ENCODE results near the gene RAPGEF1.
A peak's percentile ranks its signal among the peaks of the same experiment; 100 is the strongest.

Gene RAPGEF1

DNA sequence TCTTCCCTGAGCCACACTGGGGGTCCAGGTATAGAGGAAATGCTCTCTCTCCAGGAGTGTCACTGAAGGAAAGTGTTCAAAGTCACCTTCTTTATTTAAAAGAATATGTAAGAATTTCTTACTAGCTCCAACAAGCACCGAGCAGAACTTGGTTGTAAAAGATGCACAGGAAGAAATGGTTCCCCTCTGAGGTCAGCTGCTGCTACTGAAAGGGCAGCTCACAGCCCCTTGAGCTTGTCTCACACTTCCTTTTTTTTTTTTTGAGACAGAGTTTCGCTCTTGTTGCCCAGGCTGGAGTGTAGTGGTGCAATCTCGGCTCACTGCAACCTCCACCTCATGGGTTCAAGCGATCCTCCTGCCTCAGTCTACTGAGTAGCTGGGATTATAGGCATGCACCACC lies 117.4 kb downstream of the RAPGEF1 start:
- no peak for DNase-seq

DNA sequence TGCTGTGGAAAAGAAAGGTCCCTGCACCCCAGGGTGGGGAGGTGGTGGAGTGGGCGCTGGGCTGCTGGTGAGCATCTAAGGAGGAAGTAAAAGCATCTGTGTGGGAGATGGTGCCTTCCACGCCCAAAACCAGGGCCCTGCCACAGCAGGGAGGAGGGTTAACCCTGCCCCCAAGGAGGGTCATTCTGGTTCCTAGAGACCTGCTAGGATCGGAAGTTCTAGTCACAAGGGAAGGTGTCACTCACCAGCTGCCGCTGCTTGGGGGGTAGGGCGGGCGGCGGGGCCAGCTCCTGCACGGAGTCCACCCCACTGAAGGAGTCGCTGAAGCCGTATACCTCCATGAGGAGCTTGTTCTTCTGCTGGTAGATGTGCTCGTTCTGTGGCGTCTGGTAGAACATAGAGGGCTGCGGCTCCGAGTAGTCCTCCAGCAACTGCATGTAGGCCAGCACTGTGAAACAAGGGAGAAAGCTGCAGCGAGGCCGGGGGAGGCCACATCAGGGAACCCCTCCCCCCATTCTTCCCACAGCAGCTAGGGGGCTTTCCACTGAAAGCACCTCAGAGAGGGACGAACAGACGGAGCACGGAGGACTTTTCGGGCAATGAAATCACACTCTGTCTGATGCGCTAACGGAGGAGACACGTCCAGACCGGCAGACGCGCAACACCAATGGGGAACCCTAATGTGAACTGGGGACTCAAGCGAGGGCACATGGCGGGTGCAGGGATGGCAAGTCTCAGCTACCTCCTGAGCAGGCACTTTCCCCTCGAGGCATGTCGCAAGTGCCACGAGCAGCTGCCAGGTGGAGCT lies 118.1 kb downstream of the RAPGEF1 start:
- peak in 1 of 5 experiments; percentile 35 for DNase-seq

DNA sequence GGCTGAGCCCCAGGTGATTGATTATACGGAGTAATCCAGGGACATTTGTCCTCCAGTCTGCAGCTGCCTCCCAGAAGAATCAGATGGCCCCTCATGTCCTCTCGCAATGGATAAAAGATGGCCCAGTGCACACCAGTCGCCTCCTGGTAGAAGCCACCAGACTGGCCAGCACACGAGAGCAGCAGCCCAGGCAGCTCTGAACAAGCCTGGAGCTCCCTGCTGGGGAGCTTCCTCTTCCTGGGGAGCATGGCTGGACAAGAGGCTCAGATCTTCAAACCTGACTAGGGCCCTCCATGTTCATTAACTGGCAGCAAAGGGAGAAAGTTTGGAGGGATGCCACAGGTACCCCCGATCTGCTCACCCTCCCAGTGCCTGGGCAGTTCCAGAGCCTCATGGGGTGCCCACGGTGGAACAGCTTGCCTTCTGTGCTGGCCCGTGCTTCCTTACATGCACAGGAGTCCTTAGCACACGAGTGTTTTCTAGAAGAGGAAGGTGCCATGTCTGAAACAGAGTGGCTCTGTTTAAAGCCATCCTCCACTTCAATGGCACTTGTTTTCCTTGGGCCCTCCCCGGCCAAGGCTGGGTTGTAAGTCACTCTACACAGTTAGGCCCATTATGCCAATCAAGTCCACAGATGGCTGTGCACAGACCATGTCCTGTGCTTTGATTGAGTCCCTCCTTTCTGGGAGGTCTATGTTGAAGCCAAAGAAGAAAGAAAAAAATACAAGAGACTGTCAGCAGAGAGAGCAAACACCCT lies 118.9 kb downstream of the RAPGEF1 start:
- DNase-seq: no peak

DNA sequence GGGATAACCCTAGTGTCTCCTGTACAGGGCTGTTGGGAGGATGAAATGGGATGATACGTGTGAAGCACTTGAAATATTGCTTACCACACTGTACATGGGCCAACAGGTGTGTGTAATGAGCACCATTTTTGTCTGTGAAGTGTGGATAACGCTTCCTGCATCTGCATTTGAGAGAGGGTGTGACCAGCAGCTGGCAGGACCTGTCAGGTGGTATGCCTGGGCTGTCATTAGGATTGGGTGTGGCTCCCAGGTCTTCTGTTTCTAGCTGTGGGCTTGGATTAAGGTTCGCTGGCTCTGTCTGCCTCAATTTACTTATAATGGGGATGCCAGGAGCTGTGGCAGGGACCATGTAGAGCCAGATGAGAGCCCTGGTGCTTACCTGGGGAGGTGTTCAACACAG lies 120.2 kb downstream of the RAPGEF1 start:
- no peak for DNase-seq

DNA sequence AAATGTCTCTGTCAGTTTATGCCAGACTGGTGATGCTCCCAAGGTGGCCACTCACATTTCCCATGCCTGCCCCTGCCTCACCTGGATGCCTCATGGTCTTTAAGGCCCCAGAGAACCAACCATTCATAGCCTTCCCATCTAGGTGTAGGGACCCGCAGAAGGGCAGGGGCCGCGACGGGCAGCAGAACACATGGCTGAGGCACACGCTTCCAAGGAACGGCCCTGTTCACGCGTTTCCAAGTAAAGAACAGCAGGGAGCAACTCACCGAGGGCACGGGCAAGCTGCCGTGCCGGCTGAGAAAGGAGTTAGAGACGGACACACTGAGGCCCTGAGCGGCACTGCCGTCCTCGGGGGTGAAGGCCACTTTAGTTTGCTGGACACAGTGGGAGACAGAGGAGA lies 121.1 kb downstream of the RAPGEF1 start:
- DNase-seq: no peak

DNA sequence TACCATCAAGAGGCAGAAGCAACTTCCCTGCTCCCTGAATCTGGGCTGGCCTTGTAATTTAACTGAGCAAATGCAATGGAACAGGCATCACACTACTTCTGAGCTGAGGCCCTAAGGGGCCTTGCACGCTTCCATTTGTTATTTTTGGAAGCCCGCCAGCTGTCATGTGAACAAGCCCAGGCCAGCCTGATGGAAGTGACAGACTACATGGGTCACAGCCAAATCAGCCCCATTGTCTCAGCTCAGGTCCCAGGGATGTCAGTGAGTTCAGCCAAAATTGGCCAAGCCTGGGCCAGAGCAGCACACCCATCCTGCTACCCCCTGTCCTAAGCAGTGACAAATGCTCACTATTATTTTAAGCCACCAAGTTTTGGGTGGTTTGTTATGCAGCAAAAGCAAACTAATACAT lies 121.8 kb downstream of the RAPGEF1 start:
- no peak for DNase-seq

DNA sequence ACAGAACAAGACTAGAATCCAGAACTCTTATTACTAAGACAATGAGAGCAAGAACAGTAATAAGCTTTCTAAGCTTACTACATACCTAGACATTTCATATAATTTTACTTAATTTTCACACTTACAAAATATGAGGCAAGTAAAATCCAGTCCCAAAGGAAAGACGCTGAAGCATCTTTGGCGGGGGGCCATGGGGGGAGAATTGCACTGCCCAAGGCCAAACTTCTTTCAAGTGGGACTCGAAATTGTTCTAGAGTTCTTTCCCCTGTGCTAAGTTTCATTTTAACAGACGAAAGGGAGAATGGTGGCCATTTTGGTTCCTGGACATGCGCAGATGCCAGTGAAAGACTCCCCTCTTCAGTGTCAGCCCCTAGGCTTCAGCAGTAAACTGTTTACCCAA lies 122.3 kb downstream of the RAPGEF1 start:
- no peak for DNase-seq

DNA sequence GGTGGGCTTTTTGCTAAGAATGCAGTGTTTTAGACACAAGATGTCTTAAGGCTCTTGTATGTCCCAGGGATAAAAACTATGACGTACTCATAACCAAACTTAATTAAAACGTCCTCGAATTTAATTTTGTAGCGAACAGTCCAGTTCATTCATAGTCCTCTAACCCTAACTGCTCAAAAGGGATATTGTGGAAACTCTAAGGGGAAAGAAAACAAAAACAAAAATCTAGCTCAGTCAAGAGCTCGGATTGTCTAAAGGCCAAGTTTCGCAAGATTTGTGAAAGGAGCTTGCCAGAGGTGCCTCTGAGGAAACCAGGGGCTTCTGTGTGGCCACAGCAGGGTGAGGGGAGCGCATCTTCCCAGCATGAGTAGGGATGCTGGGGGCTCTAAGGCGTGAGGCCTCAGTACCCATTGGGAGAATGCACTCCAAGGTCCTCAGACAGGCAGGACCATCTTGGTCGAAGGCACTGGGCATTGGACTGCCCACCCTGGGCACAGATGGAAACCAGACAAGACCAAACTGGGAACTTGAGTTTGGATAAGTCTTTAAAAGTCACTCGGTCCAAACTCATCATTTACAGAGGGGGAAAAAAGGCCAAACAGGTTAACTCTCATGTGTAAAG lies 122.8 kb downstream of the RAPGEF1 start:
- DNase-seq: no peak

DNA sequence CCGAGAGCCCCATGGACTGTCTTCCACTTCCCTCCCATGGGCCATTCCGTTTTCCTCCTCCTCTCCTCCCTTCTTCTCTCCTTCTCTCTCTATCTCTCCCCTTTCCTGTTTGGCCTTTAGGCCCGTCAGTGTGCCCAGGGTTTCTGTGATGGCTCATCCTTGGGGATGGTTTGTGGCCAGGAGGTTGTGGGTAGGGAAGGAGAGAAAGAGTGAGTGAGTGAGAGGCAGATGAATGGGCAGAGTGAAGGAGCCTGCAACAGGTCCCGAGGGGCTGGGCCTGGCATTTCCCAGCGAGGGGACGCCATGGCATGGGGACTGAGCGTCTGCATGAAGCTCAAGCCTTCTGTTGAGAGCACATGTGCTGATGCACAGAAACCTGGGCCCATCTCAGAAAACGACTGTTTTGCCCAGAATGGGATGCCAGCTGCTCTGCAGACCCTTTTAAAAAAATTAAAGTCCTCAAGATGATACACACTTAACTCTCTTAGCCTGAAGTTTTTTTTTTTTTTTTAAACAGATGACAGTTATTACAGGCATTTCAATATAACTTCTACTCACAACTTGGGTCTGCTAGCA lies 125.4 kb downstream of the RAPGEF1 start:
- no peak for DNase-seq

DNA sequence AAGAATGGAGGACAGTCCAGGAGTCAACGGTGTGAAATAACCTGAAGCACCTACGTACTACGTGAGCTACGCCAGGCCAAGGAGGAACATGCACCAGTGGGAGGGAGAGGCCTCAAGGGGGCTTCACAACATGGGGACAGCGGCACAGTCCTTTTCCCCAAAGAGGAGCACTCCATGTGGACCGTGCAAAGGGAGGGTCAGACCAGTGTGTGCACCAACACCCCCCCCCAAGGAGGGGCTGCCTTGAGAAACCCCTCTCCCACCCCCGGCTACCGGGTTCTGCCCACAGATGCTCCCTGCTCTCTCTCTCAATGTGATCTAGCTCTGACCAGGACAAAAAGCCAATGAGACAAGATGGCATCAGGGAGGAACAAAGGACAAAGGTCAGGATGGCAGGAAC lies 126.0 kb downstream of the RAPGEF1 start:
- DNase-seq: no peak

DNA sequence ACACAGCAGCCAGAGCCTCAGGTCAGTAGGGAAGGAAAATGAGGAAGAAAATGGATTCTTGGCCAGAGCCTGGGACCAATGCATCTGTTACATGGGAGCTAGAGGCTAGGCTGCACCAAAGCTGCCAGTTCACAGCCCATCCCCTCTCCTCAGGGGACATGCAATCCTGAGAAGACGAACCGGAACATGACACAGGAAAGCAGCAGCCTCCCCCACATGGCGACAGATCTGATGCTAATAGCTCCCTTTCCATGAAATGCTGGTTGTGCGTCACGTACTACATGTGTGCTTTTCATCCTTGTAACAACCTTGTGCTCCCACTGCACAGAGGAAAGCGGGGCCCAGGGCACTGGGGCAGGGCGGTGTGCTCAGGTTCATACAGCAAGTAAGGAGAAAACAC lies 127.0 kb downstream of the RAPGEF1 start:
- DNase-seq: no peak

DNA sequence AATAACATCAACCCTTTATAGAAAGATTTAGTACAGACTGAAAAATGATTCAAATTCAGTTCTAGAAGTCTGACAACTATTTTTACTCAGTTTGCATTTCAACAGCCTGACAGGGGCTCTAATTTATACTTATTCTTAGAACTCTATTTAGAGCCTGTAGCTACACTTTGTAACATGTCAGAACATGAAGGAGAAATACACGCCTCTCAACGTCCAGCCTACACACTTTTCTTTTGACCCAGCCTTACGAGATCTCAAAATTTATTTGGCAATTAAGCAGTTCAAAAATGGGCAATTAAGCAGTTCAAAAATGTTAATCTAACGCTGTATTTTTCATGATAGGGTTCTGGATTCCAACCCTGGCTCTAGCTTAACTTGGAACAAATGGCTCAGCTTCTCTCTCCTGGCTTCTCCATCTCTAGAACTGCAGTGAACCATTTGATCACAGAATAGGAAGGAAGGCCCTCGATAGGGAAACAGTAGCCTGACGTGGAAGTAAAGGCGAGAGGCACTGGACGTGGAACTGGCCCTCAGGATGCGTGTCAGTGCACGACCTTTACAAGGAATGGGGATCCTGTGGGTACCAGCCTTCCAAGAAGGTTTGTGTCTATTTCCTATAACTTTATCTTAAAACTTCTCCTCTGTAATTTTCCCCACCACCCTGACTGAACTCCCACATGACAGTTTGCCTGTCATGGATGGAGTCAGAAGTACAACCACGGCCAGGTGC lies 128.1 kb downstream of the RAPGEF1 start:
- DNase-seq: no peak

DNA sequence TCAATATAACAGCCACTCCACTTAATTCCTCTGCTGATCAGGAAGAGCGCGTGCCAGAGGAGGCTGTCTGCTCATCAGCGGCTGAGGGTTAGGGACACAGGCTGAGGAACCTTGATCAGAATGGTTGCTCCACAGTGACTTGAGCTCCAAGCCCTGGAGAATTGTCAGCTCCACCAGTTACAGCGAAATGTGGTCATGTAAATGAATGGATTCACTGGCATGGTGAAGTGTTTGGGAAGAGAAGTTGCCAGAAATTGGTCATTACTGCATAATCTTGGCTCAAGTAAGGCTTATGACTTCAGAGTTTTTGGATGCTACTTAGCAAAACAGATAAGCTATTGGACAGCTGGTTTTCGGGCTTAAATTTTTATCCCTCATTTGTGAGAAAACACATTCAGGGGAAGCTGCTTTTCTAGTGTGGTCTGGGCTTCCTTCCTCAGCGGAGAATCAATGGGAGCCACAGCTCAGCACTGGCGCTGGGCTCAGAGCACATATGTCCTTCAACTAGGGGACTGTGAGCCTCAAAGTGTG lies 129.6 kb downstream of the RAPGEF1 start:
- DNase-seq: no peak

DNA sequence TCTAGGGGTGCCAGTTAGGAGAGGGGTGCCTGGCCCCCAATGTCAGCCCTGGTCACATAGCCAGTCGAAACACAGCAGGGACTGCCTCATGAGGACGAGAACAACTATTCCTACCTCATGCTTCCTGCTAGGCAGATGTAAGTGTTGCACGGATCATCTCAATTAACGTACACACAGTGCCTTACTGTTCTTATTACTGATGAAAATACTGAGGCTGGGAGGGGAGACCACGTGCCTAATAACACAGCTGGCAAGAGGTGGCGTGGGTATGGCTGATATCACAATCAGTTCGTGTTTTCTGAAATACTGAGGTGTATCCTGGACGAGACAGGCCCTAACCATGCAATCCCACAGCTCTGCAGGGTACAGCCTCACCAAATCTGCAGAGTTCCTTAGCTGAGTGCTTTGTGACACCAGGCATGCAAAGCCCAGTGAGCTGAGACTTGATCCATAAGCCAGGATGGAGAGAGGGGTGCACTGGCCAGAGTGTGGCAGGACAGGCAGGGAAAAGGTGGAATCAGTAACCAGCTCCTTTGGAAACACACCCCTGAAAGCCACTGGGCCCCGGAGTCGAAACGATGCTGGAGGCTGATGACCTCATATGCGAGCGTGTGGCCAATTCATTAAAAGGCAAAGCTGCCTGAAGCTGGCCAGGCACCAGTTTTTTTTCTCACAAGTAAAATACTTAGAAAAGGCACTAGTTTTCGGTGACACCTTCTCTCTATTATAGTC lies 130.6 kb downstream of the RAPGEF1 start:
- no peak for DNase-seq

DNA sequence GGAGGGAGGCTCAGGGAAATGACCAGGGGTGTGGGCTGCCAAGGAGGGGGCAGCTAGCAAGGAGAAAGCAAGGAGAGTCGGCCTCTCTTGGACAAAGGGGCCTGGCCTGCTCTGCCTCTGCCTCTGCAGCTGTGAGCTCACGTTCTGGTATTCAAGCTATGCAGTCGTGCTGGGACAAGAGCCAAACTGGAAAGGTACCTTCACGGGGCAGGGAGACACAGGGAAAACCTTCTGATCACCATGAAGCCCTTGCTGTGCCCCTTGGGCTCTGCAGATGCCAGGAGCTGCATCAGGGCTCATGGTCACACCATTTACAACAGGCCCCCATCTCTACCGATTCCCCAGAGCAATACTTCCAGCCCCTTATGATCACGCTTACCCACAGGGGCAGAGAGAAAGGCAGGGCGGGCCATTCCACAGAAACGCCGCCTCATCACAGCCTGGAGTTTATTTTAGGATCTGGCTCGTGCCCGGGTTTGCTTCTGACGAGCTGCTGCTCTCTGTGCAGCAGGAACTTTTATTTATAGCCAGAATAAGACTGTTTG lies 131.3 kb downstream of the RAPGEF1 start:
- DNase-seq: no peak

DNA sequence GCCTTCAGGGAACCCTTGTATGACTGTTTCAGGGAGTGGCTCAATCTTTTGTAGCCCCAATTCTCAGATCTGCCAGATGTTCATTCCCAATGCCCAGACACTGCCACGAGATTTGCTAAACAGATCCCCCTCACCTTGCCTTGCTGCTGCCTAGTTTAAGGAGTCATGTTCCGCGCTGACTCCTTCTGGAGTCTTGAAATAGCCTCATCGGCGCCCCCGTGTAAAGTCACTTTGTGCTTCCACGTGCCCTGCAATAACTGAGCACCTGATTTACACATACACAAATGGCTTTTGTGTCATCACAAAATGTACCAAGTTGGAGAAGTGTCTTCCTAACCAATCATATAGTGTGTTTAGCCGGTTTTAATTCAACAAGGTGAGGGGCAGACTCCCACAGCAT lies 132.3 kb downstream of the RAPGEF1 start:
- no peak for DNase-seq

DNA sequence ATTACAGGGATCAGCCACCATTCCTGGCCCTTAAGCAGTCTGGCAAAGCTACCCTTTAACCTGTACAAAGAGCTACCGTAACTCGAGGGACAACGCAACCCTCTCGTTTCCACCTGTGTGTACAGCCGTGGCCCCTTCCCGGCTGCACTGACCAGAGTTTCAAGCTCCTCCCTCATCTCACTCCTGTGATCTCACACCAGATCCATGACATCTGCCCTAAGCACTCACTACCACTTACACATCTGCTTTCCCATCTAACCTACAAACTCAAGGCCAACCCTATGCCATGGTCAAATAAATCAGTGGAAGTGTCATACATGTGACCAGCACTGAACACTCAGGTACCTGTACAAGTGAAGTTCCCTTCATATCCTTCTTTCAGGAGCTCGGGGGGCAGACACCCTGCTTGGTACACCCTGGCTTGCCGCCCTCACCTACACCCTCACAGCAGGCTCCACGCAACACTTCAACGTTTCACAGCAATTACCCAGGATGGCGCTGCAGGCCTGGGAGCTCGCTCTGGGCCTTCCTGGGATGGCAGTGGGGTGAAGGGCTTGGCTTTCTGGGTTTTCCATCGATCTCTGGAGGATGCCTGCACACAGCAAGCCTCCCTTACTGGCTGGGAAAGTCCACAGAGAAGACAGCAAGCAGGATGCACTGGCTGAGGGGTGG lies 132.8 kb downstream of the RAPGEF1 start:
- DNase-seq: no peak

DNA sequence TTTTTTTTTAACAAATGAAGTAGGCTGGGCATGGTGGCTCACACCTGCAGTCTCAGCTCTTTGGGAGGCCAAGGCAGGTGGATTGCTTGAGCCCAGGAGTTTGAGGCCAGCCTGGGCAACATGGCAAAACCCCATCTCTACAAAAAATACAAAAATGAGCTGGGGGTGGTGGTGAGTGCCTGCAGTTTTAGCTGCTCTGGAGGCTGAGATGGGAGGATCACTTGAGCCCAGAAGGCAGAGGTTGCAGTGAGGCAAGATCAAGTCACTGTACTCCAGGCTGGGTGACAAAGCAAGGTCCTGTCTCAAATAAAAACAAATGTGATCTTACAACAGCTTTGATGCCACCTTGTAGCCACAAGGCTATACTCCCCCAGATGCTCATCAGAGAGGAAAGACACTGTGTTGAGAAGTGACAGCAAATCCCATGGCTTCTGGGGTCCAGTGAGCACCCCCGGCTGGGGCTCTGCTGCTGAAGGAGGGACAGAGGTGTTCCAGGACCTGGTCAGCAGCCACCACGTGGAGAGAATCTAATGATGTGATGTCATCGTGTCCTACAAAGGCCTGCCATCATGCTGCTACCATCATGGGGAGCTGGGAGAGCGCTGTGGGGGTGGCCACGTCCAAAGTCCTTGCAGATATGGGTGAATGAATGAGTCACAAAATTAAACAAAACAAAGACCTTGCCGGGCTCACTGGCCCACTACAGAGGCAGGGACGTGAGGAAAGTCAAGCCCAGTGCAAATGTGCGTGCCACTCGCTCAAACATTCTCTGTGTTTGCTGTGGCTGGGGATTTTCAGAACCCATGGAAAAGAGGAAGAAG lies 133.9 kb downstream of the RAPGEF1 start:
- no peak for DNase-seq

DNA sequence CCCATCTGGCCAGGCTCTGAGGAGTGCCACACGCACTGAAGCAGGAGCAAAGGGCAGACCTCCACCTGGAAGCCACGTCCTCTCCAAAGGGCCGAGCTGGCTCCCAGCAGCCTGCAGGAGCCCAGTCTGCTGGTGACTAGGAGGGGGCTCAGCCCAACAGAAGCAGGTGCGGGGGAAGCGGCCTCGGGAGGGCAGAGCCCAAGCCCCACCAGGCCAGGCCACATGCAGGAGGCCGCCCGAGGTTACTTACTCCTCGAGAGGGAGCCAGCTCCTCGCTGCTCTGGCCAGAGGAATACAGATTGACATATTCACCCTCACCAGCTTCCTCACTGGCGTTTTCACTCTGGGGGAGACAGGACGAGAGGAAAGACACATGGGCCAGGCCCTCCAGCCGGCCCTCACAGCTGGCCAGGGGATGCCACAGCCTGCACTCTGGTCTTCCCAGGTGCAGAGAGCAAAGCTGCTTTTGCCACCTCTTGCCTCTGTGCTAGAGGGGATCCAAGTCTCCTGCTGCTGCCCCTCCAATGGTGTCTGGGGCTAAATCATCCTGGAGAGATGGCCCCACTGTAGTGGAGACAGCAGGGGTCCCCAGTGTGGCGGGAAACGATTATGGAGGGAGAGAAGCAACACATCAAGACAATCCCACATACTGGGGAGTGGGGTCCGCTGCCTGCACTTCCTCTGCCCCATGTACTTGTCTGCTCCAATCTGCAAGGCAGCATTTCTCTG lies 136.0 kb downstream of the RAPGEF1 start:
- DNase-seq: no peak

Measured in T-helper 2 cell (primary cell).